Adrenal gland (tissue), 12 donors: ENCODE measurements around the gene TSPAN4. TPM values are rescaled to one million over a fixed set of nuclear protein-coding genes. Genes with fewer than 3 reads are reported as not detected.

Experiments
- DNase-seq, 7 donors: peaks; one replicate each; pipeline ENCODE4 v3.0.0-alpha.2; 2019 to 2020
- H3K27ac ChIP-seq, 5 donors: fragments of 200-600 bp; sonication (generic) in 4 of 5; 1 replicate in 3 of 5; 2 replicates in 2 of 5; pipeline versions ENCODE4 v1.5.1 to v1.8.0; 2016 to 2020; ENCODE audit warnings: mild to moderate bottlenecking in 1 of 5
- H3K27me3 ChIP-seq: fragments of 200-600 bp; 2 replicates; pipeline ENCODE4 v1.8.0; 2021
- H3K36me3 ChIP-seq, 2 donors: fragments of 200-600 bp; replicated peaks in 1 of 2; 1 replicate in 1 of 2; 2 replicates in 1 of 2; pipeline versions ENCODE4 v1.5.1 to v1.8.0; 2018 to 2022
- H3K4me1 ChIP-seq, 2 donors: fragments of 200-600 bp; replicated peaks in 1 of 2; 1 replicate in 1 of 2; 2 replicates in 1 of 2; pipeline versions ENCODE4 v1.5.1 to v1.8.0; 2018 to 2021
- H3K4me3 ChIP-seq, 4 donors: fragments of 200-600 bp; sonication (generic) in 3 of 4; one replicate each; pipeline ENCODE4 v1.5.1; 2016 to 2018
- H3K9me3 ChIP-seq, 3 donors: fragments of 200-600 bp; sonication (generic) in 1 of 3; replicated peaks in 1 of 3; 1 replicate in 2 of 3; 2 replicates in 1 of 3; pipeline versions ENCODE4 v1.5.1 to v1.8.0; 2016 to 2021
- POLR2A ChIP-seq, 2 donors: fragments of 450-650 bp; IDR thresholded peaks; one replicate each; pipeline ENCODE4 v1.6.1; 2017; ENCODE audit warnings: antibody characterized with exemption in 2 of 2, mild to moderate bottlenecking in 2 of 2, moderate library complexity in 1 of 2
- WGBS, 4 donors: extraction: QIAGEN DNeasy Blood & Tissue Kit in 2 of 4; methylation state at CpG; one replicate each; pipeline versions ENCODE4 v1.1.5 to v1.1.7; 2013 to 2017; 5-methylcytosine and 5-hydroxymethylcytosine counted together
- intact Hi-C, 2 donors: fragments of 100-400 bp; cut with DNase I; formaldehyde crosslinking; loops; one replicate each; pipeline versions ENCODE4 v1.14.1 to v1.15.0; 2022 to 2023
- polyA plus RNA-seq, 3 donors: library from polyadenylated mRNA; stranded (reverse); fragments of 200-250 nt in 2 of 3; fragments of 350-450 nt in 1 of 3; fragmentation: Illumina TruSeq in 1 of 3; extraction: RNeasy Lipid Tissue Mini Kit (QIAGEN cat#74804) in 1 of 3; gene quantifications; one replicate each; pipeline ENCODE4 v1.2.3, GENCODE V29; 2013 to 2014
- total RNA-seq, 9 donors: library from RNA; depleted of rRNA in 4 of 9; stranded (reverse); fragments of >200 nt in 4 of 9; fragments of 120-200 nt in 1 of 9; fragmentation: NEBNext Ultra II Directional in 1 of 9; extraction: Animal tissue kit (Norgen Biotek cat#: 25700) in 1 of 9; gene quantifications; one replicate each; pipeline versions ENCODE4 v1.1.0 to v1.2.4, GENCODE V29; 2013 to 2023
- TF ChIP-seq, protein P1 (sequence below), 6 experiments: fragments of 450-650 bp in 4 of 6; fragments of 200-600 bp in 2 of 6; sonication (generic) in 1 of 6; IDR thresholded peaks; 1 replicate in 5 of 6; 2 replicates in 1 of 6; pipeline versions ENCODE4 v1.5.1 to v1.8.0; 2016 to 2021; ENCODE audit warnings: antibody characterized with exemption in 6 of 6, mild to moderate bottlenecking in 2 of 6, moderate library complexity in 1 of 6
- donor health status: healthy with polysubstance abuse.
- donor health status: Bipolar disorder and iron deficiency.
- donor health status: DM: yes; HTN: yes; CAD: no.
- donor health status: DM: no; HTN: no; CAD: no.
- donor health status: DM: no; HTN: no; CAD: no.
- donor health status: DM: yes; HTN: yes; CAD: no.

Gene TSPAN4
- total and polyA plus RNA-seq, 12 donors, result 5.2 to 207 (median 53.5) TPM

DNA sequence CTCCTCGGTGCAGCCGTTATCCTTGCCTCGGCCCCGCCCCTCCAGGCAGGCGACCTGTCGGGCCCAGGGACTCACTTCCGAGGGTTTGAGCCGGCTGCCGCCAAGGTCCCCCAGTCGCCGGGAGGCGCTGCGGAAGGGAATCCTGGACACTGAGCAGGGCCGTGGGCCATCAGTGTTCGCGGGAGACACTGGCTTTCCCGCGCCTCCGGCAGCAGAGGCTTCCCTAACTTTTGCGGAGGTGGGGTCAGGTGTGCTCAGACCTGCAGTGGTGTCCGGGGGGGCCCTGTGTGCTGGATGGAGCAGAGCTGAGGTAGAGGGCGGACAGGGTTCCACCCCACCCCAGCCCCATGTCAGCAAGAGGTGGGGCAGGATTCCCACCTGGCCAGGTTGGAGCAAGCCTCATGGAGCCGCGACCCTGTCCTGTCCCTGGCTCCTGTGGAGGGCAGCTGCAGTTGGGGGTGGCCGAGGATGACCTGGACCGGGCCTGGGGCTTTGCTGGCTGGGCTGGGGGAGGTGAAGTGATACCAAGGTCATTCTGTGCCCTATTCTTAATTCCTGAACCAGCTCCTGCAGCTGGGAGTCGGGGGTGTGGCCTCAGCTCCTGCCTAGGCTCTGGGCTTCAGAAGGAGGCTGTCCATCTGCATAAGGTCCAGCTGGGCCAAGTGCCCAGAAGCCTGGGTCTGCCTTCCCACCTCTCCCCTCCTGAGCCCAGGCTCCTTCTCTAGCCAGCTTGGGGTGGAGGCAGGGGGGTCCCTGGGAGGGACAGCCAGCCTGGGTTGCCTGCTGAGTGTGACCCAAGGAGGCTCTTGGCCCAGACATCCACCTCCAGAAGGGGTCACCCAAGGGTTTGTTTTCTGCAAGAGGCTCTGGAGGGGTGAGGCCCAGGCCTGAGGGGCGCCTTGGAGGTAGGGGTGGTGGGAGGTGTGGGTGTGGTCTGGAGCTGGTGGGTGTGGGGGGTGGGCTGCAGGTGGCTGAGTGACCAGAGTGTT is 8.4 kb downstream of the TSPAN4 start:
- Histone ChIP-seq H3K27ac (no peak overlapping the region), H3K27me3 (no peaks in the 10 kb centered on the region), H3K9me3 (no peaks in the 10 kb centered on the region), H3K4me3 (no peak overlapping the region), H3K4me1 (peaks cover 10 to 13% of the 10 kb centered on the region in 2 donors), H3K36me3 (no peaks in the 10 kb centered on the region)
- no peak for DNase-seq
- 43 to 92% (median 59%) methylated on average over 2 to 28 of the region's 28 CpGs for WGBS, 4 donors
- intact Hi-C loops, result no loop called here
- no peak for TF ChIP-seq POLR2A (IDR thresholded peaks at IDR 0.05)
- TF ChIP-seq, protein P1, sequence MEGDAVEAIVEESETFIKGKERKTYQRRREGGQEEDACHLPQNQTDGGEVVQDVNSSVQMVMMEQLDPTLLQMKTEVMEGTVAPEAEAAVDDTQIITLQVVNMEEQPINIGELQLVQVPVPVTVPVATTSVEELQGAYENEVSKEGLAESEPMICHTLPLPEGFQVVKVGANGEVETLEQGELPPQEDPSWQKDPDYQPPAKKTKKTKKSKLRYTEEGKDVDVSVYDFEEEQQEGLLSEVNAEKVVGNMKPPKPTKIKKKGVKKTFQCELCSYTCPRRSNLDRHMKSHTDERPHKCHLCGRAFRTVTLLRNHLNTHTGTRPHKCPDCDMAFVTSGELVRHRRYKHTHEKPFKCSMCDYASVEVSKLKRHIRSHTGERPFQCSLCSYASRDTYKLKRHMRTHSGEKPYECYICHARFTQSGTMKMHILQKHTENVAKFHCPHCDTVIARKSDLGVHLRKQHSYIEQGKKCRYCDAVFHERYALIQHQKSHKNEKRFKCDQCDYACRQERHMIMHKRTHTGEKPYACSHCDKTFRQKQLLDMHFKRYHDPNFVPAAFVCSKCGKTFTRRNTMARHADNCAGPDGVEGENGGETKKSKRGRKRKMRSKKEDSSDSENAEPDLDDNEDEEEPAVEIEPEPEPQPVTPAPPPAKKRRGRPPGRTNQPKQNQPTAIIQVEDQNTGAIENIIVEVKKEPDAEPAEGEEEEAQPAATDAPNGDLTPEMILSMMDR (IDR thresholded peaks at IDR 0.05), result no peak

DNA sequence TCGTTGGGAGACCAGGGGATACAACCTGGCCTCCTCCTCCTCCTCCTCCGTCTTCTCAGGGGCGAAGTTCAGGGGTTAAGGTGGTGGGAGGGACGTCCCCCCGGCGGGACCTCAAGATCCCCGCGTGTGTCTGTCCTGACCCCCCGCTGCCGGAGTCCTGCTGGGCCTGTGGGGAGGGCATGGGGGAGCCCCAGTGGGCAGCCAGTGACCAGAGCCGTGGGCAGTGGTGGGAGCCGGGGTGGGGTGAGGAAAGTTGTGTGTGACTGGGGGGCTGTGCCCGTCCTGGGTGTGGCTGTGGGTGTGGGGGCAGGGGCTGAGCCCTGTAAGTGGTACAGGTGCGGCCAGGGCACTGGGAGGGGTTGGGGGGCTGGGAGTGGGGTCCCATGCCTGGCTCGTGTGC is 10.1 kb downstream of the TSPAN4 start:
- WGBS, 4 donors, result 79 to 93% (median 88%) methylated on average over 5 to 15 of the region's 15 CpGs
- intact Hi-C loops, result no loop called here
- H3K36me3 ChIP-seq, result no peaks in the 10 kb centered on the region
- TF ChIP-seq POLR2A (IDR thresholded peaks at IDR 0.05), result no peak
- TF ChIP-seq, protein P1 (IDR thresholded peaks at IDR 0.05), result no peak
- no peaks in the 10 kb centered on the region for H3K27me3 ChIP-seq
- no peak for DNase-seq
- H3K4me1 ChIP-seq, result peaks cover 10 to 13% of the 10 kb centered on the region in 2 donors
- H3K27ac ChIP-seq, result no peak overlapping the region
- no peak overlapping the region for H3K4me3 ChIP-seq
- H3K9me3 ChIP-seq, result no peaks in the 10 kb centered on the region

DNA sequence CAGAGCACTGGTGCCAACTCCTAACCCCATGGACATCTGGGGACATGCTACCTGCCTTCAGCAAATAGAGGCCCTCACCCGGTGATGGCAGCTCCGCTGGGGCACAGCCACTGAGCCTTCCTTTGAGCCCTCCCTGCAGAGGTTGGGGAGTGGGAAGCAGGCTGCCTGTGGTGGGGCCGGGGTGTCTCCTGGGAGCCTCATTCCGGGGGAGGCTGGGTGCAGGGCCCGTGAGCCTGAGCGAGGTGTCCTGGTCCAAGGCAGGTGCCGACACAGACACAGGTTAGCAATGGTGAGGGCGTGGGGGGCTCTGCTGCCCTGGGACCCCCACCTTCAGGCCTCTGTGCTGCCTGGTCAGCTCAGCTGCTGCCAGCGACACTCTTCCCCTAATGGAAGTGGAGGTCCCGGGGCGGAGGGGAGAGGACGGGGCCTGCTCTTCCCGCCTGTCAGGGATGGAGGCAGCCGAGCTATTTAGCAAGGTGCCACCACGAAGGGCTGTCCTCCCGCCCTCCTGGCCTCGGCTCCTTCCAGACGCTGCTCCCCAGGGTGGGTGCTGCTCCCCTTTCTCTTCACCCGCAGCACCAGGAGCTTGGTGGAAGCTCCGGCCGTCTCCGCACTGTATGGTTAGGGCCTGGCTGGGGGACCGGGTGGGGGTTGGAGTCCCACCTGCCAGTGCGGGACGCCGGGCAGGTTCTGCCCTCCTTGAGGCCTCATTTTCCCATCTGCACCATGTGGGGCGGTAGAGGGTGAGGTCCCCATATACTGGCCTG is 11.2 kb downstream of the TSPAN4 start:
- no peak for DNase-seq
- H3K27me3 ChIP-seq, result no peaks in the 10 kb centered on the region
- no peaks in the 10 kb centered on the region for H3K36me3 ChIP-seq
- H3K4me3 ChIP-seq, result no peak overlapping the region
- WGBS, 4 donors, result 91 to 95% (median 93%) methylated on average over 22 to 27 of the region's 27 CpGs
- H3K4me1 ChIP-seq, result peaks cover 4 to 6% of the 10 kb centered on the region in 2 donors
- intact Hi-C loops, result no loop called here
- H3K9me3 ChIP-seq, result no peaks in the 10 kb centered on the region
- TF ChIP-seq POLR2A (IDR thresholded peaks at IDR 0.05), result no peak
- TF ChIP-seq, protein P1 (IDR thresholded peaks at IDR 0.05), result no peak
- no peak overlapping the region for H3K27ac ChIP-seq
